Thyroid gland (tissue), 4 donors: ENCODE results near the gene TAF3.

Experiments
- CTCF ChIP-seq, 6 experiments: fragments of 200-600 bp in 3 of 6; fragments of 450-650 bp in 3 of 6; sonication (generic) in 3 of 6; IDR thresholded peaks; one replicate each; pipeline ENCODE4 v1.5.1; 2016 to 2019; ENCODE audit warnings: antibody characterized with exemption in 6 of 6, mild to moderate bottlenecking in 2 of 6, inconsistent platforms in 1 of 6, moderate library complexity in 1 of 6
- POLR2A ChIP-seq, 2 donors: fragments of 450-650 bp; IDR thresholded peaks; one replicate each; pipeline ENCODE4 v1.6.1; 2017; ENCODE audit warnings: antibody characterized with exemption in 2 of 2, mild to moderate bottlenecking in 2 of 2, moderate library complexity in 1 of 2

- TF ChIP-seq CTCF (IDR thresholded peaks at IDR 0.05) (no peak), POLR2A (IDR thresholded peaks at IDR 0.05) (no peak)
Observed at GRCh38 chr10:7952266-7952665, 134.0 kb downstream of the TAF3 start.
